HepG2 (cell line): ENCODE data around the gene SH3D19. TPM values are rescaled to one million over a fixed set of nuclear protein-coding genes. Genes with fewer than 3 reads are reported as not detected.

Experiments used
- ATAC-seq: fragments of 200-7000 bp; cut with Tn5 transposase; 3 replicates; pipeline ENCODE4 v1.9.1; 2020; ENCODE audit warnings: mild to moderate bottlenecking, moderate library complexity
- BruUV-seq: library from RNA; stranded (reverse); fragments of 400-500 nt; replicated peaks from 2 replicates; lab custom pipeline; 2021; lab: Mats Ljungman, UMichigan
- CTCF ChIA-PET: fragments of 300-600 bp; formaldehyde crosslinking; extraction: SDS; loops from one replicate; lab custom pipeline; 2021; ENCODE audit warnings: low total read pairs, inconsistent platforms, low intra/inter-chr PET ratio; lab: Yijun Ruan, JAX
- POLR2A ChIA-PET: fragments of 350-600 bp; sonication (Branson Sonifier 250); formaldehyde crosslinking; loops from one replicate; lab custom pipeline; 2020; ENCODE audit warnings: antibody characterized with exemption, inconsistent platforms; lab: Yijun Ruan, JAX
- DNase-seq: peaks from one replicate; pipeline ENCODE4 v3.0.0-alpha.2; 2015; ENCODE audit warnings: low spot score
- FAIRE-seq: peaks from 3 replicates; lab custom pipeline; 2011; peaks lifted over from hg19 to GRCh38; lab: Jason Lieb, UNC
- H2AFZ ChIP-seq: one replicate; pipeline ENCODE4 v1.6.1; 2011; ENCODE audit warnings: low read length, inconsistent platforms
- H3K27ac ChIP-seq: fragments of 300-600 bp; 3 replicates; pipeline ENCODE4 v1.8.0; 2011; ENCODE audit warnings: mixed run types, mild to moderate bottlenecking, mixed read lengths, low read length, inconsistent platforms; ENCODE audit not compliant: insufficient read depth; ENCODE audit errors: extremely low read length
- H3K27me3 ChIP-seq, 2 experiments: fragments of 200-600 bp in 1 of 2; 2 replicates in 1 of 2; 3 replicates in 1 of 2; pipeline versions ENCODE4 v1.6.0 to v1.8.0; 2011; ENCODE audit warnings: low read length in 2 of 2, mild to moderate bottlenecking in 2 of 2, moderate library complexity in 2 of 2, inconsistent platforms in 1 of 2; ENCODE audit not compliant: insufficient read depth in 2 of 2, control insufficient read depth in 1 of 2
- H3K36me3 ChIP-seq, 2 experiments: fragments of 200-600 bp in 1 of 2; replicated peaks in 1 of 2; 2 replicates in 1 of 2; 3 replicates in 1 of 2; pipeline versions ENCODE4 v1.5.1 to v1.8.0; 2011; ENCODE audit warnings: low read length in 2 of 2, inconsistent platforms in 1 of 2; ENCODE audit not compliant: insufficient read depth in 2 of 2, control insufficient read depth in 1 of 2
- H3K4me1 ChIP-seq: 2 replicates; pipeline ENCODE4 v1.5.1; 2012; ENCODE audit warnings: low read length, inconsistent platforms; ENCODE audit not compliant: insufficient read depth
- H3K4me2 ChIP-seq: 2 replicates; pipeline ENCODE4 v1.6.0; 2011; ENCODE audit warnings: low read depth, low read length, inconsistent platforms
- H3K4me3 ChIP-seq, 3 experiments: fragments of 200-600 bp in 1 of 3; sonication (generic), shearing (Covaris generic) in 1 of 3; replicated peaks in 1 of 3; 2 replicates each; pipeline ENCODE4 v1.5.1; 2011 to 2016; ENCODE audit warnings: low read length in 3 of 3, inconsistent platforms in 2 of 3, low read depth in 2 of 3, mild to moderate bottlenecking in 2 of 3, control low read depth in 1 of 3, mixed read lengths in 1 of 3; ENCODE audit not compliant: insufficient read depth in 1 of 3
- H3K79me2 ChIP-seq: one replicate; pipeline ENCODE4 v1.6.1; 2011; ENCODE audit warnings: low read length, inconsistent platforms; ENCODE audit not compliant: insufficient read depth
- H3K9ac ChIP-seq: 2 replicates; pipeline ENCODE4 v1.6.0; 2011; ENCODE audit warnings: mild to moderate bottlenecking, low read depth, low read length, inconsistent platforms; ENCODE audit not compliant: insufficient read depth
- H3K9me3 ChIP-seq: 2 replicates; pipeline ENCODE4 v1.5.1; 2012; ENCODE audit warnings: mild to moderate bottlenecking, low read length
- H4K20me1 ChIP-seq: 2 replicates; pipeline ENCODE4 v1.6.0; 2011; ENCODE audit warnings: inconsistent platforms, mild to moderate bottlenecking, low read length, moderate library complexity; ENCODE audit not compliant: insufficient read depth
- CCAR2 ChIP-seq: fragments of 200-400 bp; formaldehyde crosslinking; optimal IDR thresholded peaks from 2 replicates; pipeline ENCODE3; 2018; ENCODE audit warnings: low read depth, mild to moderate bottlenecking, low read length, moderate library complexity
- HNRNPH1 ChIP-seq: fragments of 200-400 bp; formaldehyde crosslinking; optimal IDR thresholded peaks from 2 replicates; pipeline ENCODE3; 2017; ENCODE audit warnings: mild to moderate bottlenecking, low read depth, low read length
- MTF1 ChIP-seq: sonication (generic); formaldehyde crosslinking; IDR thresholded peaks from 2 replicates; pipeline ENCODE4 v1.5.0; 2020; ENCODE audit warnings: missing genetic modification reagents
- RFXAP ChIP-seq: sonication (generic); formaldehyde crosslinking; IDR thresholded peaks from 2 replicates; pipeline ENCODE4 v1.4.0; 2020; ENCODE audit warnings: missing genetic modification reagents, borderline replicate concordance
- RNF2 ChIP-seq: fragments of 450-650 bp; conservative IDR thresholded peaks from 2 replicates; pipeline ENCODE4 v1.6.1; 2016; ENCODE audit warnings: low read depth
- SIX4 ChIP-seq: sonication (generic); formaldehyde crosslinking; IDR thresholded peaks from 2 replicates; pipeline ENCODE4 v1.4.0; 2020; ENCODE audit warnings: missing genetic modification reagents
- ZNF251 ChIP-seq: sonication (generic); formaldehyde crosslinking; IDR thresholded peaks from 2 replicates; pipeline ENCODE4 v1.9.0; 2021; ENCODE audit warnings: mild to moderate bottlenecking, missing genetic modification reagents
- ZNF274 ChIP-seq: sonication (generic); formaldehyde crosslinking; IDR thresholded peaks from 2 replicates; pipeline ENCODE4 v1.5.1; 2020; ENCODE audit warnings: mild to moderate bottlenecking, missing genetic modification reagents
- ZNF550 ChIP-seq: sonication (generic); formaldehyde crosslinking; IDR thresholded peaks from 2 replicates; pipeline ENCODE4 v1.4.0; 2020; ENCODE audit warnings: mild to moderate bottlenecking, missing genetic modification reagents, borderline replicate concordance
- WGBS: methylation state at CpG from one replicate; pipeline ENCODE4 v1.1.6; 2017; ENCODE audit warnings: low lambda C conversion rate; 5-methylcytosine and 5-hydroxymethylcytosine counted together
- in situ Hi-C: cut with HindIII; loops from 2 replicates; pipeline ENCODE4 v1.10.0; 2017; ENCODE audit warnings: low pct_unique_long_range_greater_than_20kb; ENCODE audit not compliant: extremely low pct_ligation_motif_present
- intact Hi-C: fragments of 100-400 bp; cut with micrococcal nuclease; formaldehyde crosslinking; loops from one replicate; pipeline ENCODE4 v1.10.0; 2022; ENCODE audit not compliant: unreplicated experiment
- polyA plus RNA-seq, 8 experiments: library from polyadenylated mRNA; depleted of rRNA in 3 of 8; stranded (reverse) in 7 of 8; unstranded in 1 of 8; fragments of >200 nt; fragmentation: Illumina TruSeq in 4 of 8; extraction: Trizol in 4 of 8; gene quantifications; 2 replicates each; pipeline versions ENCODE4 v1.2.1 to v1.2.3, GENCODE V29; 2011 to 2016; ENCODE audit warnings: low read depth in 4 of 8, missing spikeins in 1 of 8, mixed read lengths in 1 of 8; ENCODE audit not compliant: insufficient read depth in 1 of 8
- total RNA-seq, 5 experiments: library from RNA; depleted of rRNA; stranded (reverse); fragments of >200 nt; fragmentation: Illumina TruSeq; extraction: Trizol; gene quantifications; 2 replicates each; pipeline ENCODE4 v1.2.3, GENCODE V29; 2016; ENCODE audit warnings: low read depth in 1 of 5
- TF ChIP-seq, protein P1 (sequence below): sonication (generic); formaldehyde crosslinking; IDR thresholded peaks from 2 replicates; pipeline ENCODE4 v1.4.0; 2020; ENCODE audit warnings: missing genetic modification reagents, mild to moderate bottlenecking, borderline replicate concordance
- TF ChIP-seq, protein P2 (sequence below): sonication (generic); formaldehyde crosslinking; IDR thresholded peaks from 2 replicates; pipeline ENCODE4 v1.5.0; 2020; ENCODE audit warnings: missing genetic modification reagents, mild to moderate bottlenecking, borderline replicate concordance
- TF ChIP-seq, protein P3 (sequence below): sonication (generic); formaldehyde crosslinking; IDR thresholded peaks from 2 replicates; pipeline ENCODE4 v1.4.0; 2020; ENCODE audit warnings: missing genetic modification reagents
- TF ChIP-seq, protein P4 (sequence below): sonication (generic); formaldehyde crosslinking; IDR thresholded peaks from 2 replicates; pipeline ENCODE4 v1.8.1; 2022; ENCODE audit warnings: low read depth, mild to moderate bottlenecking, missing genetic modification reagents

Gene SH3D19
- total and polyA plus RNA-seq, 2 of the 13 experiments (the other 11 are each of a cell fraction or from before 2014, with no cell fraction given): 31.2 to 38.0 TPM

DNA sequence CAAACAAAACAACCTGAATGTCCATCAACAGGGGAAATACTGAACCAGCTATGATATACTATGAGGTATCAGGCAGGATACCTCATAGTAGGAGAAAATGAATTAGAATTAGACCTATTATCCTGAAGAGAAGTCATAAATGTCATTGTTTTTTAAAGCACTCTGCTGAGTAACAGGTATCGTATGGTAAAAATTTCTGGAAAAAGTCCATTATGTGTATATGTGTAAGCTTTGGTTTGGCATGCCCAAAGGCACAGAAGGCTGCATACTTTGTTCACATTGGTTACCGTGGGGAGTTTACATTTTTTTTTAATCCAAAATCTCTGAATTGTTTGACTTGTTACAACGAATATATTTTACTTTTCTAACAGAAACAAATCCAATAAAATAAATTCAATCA lies 155.5 kb downstream of the SH3D19 start:
- no peak overlapping the region for H3K27ac ChIP-seq
- peaks cover 29 to 80% of the 10 kb centered on the region in 2 experiments for H3K36me3 ChIP-seq
- H2AFZ ChIP-seq: no peak overlapping the region
- H3K9ac ChIP-seq: no peak overlapping the region
- ChIA-PET POLR2A (no interaction called here), CTCF (no interaction called here)
- H4K20me1 ChIP-seq: no peaks in the 10 kb centered on the region; the same call in 1 of the 2 replicates
- H3K4me3 ChIP-seq: no peak overlapping the region
- in situ Hi-C loops: no loop called here
- WGBS: 97% methylated on average over 3 of the region's 3 CpGs
- no peaks in the 10 kb centered on the region for H3K79me2 ChIP-seq
- no TSS peak for BruUV-seq
- intact Hi-C loops: no loop called here
- no peak overlapping the region for H3K4me2 ChIP-seq
- H3K9me3 ChIP-seq: no peaks in the 10 kb centered on the region
- peaks cover 8% of the 10 kb centered on the region for H3K4me1 ChIP-seq
- no peaks in the 10 kb centered on the region for H3K27me3 ChIP-seq
- FAIRE-seq: no peak
- no peak for DNase-seq
- no peak for ATAC-seq
- TF ChIP-seq, protein P1, sequence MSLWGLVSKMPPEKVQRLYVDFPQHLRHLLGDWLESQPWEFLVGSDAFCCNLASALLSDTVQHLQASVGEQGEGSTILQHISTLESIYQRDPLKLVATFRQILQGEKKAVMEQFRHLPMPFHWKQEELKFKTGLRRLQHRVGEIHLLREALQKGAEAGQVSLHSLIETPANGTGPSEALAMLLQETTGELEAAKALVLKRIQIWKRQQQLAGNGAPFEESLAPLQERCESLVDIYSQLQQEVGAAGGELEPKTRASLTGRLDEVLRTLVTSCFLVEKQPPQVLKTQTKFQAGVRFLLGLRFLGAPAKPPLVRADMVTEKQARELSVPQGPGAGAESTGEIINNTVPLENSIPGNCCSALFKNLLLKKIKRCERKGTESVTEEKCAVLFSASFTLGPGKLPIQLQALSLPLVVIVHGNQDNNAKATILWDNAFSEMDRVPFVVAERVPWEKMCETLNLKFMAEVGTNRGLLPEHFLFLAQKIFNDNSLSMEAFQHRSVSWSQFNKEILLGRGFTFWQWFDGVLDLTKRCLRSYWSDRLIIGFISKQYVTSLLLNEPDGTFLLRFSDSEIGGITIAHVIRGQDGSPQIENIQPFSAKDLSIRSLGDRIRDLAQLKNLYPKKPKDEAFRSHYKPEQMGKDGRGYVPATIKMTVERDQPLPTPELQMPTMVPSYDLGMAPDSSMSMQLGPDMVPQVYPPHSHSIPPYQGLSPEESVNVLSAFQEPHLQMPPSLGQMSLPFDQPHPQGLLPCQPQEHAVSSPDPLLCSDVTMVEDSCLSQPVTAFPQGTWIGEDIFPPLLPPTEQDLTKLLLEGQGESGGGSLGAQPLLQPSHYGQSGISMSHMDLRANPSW (CRISPR knock-in tag): no peak
- TF ChIP-seq ZNF251 (CRISPR knock-in tag) (no peak), SIX4 (CRISPR knock-in tag) (no peak), HNRNPH1 (no peak), MTF1 (no peak), RFXAP (CRISPR knock-in tag) (no peak), ZNF274 (CRISPR knock-in tag) (no peak), ZNF550 (CRISPR knock-in tag) (no peak), CCAR2 (no peak), RNF2 (no peak)
- TF ChIP-seq, protein P2, sequence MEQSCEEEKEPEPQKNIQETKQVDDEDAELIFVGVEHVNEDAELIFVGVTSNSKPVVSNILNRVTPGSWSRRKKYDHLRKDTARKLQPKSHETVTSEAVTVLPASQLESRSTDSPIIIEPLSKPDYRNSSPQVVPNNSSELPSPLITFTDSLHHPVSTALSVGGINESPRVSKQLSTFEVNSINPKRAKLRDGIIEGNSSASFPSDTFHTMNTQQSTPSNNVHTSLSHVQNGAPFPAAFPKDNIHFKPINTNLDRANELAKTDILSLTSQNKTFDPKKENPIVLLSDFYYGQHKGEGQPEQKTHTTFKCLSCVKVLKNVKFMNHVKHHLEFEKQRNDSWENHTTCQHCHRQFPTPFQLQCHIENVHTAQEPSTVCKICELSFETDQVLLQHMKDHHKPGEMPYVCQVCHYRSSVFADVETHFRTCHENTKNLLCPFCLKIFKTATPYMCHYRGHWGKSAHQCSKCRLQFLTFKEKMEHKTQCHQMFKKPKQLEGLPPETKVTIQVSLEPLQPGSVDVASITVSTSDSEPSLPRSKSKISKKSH (CRISPR knock-in tag): no peak
- TF ChIP-seq, protein P3, sequence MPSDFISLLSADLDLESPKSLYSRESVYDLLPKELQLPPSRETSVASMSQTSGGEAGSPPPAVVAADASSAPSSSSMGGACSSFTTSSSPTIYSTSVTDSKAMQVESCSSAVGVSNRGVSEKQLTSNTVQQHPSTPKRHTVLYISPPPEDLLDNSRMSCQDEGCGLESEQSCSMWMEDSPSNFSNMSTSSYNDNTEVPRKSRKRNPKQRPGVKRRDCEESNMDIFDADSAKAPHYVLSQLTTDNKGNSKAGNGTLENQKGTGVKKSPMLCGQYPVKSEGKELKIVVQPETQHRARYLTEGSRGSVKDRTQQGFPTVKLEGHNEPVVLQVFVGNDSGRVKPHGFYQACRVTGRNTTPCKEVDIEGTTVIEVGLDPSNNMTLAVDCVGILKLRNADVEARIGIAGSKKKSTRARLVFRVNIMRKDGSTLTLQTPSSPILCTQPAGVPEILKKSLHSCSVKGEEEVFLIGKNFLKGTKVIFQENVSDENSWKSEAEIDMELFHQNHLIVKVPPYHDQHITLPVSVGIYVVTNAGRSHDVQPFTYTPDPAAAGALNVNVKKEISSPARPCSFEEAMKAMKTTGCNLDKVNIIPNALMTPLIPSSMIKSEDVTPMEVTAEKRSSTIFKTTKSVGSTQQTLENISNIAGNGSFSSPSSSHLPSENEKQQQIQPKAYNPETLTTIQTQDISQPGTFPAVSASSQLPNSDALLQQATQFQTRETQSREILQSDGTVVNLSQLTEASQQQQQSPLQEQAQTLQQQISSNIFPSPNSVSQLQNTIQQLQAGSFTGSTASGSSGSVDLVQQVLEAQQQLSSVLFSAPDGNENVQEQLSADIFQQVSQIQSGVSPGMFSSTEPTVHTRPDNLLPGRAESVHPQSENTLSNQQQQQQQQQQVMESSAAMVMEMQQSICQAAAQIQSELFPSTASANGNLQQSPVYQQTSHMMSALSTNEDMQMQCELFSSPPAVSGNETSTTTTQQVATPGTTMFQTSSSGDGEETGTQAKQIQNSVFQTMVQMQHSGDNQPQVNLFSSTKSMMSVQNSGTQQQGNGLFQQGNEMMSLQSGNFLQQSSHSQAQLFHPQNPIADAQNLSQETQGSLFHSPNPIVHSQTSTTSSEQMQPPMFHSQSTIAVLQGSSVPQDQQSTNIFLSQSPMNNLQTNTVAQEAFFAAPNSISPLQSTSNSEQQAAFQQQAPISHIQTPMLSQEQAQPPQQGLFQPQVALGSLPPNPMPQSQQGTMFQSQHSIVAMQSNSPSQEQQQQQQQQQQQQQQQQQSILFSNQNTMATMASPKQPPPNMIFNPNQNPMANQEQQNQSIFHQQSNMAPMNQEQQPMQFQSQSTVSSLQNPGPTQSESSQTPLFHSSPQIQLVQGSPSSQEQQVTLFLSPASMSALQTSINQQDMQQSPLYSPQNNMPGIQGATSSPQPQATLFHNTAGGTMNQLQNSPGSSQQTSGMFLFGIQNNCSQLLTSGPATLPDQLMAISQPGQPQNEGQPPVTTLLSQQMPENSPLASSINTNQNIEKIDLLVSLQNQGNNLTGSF (CRISPR knock-in tag): no peak
- TF ChIP-seq, protein P4, sequence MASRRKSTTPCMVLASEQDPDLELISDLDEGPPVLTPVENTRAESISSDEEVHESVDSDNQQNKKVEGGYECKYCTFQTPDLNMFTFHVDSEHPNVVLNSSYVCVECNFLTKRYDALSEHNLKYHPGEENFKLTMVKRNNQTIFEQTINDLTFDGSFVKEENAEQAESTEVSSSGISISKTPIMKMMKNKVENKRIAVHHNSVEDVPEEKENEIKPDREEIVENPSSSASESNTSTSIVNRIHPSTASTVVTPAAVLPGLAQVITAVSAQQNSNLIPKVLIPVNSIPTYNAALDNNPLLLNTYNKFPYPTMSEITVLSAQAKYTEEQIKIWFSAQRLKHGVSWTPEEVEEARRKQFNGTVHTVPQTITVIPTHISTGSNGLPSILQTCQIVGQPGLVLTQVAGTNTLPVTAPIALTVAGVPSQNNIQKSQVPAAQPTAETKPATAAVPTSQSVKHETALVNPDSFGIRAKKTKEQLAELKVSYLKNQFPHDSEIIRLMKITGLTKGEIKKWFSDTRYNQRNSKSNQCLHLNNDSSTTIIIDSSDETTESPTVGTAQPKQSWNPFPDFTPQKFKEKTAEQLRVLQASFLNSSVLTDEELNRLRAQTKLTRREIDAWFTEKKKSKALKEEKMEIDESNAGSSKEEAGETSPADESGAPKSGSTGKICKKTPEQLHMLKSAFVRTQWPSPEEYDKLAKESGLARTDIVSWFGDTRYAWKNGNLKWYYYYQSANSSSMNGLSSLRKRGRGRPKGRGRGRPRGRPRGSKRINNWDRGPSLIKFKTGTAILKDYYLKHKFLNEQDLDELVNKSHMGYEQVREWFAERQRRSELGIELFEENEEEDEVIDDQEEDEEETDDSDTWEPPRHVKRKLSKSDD: no peak
